HFF-Myc (cell line): ENCODE data around the gene CELA2A.
"Not testable (repeated sequence)": the region's sequence is repeated elsewhere in the genome, so short reads cannot be mapped to it uniquely, and the experiment has no call there.

Experiments used
- DNase-seq: peaks from one replicate; pipeline ENCODE4 v3.0.0-alpha.2; 2011; ENCODE audit warnings: low read depth; ENCODE audit errors: extremely low read depth
- H3K4me3 ChIP-seq: replicated peaks from 2 replicates; pipeline ENCODE4 v1.5.1; 2011; ENCODE audit warnings: low read depth, mild to moderate bottlenecking, control low read depth, low read length
- TF ChIP-seq, protein P1 (sequence below): IDR thresholded peaks from 2 replicates; pipeline ENCODE4 v1.5.1; 2012; ENCODE audit warnings: mild to moderate bottlenecking, low read depth, low read length, control low read depth; ENCODE audit errors: missing control alignments

CELA2A gene

DNA sequence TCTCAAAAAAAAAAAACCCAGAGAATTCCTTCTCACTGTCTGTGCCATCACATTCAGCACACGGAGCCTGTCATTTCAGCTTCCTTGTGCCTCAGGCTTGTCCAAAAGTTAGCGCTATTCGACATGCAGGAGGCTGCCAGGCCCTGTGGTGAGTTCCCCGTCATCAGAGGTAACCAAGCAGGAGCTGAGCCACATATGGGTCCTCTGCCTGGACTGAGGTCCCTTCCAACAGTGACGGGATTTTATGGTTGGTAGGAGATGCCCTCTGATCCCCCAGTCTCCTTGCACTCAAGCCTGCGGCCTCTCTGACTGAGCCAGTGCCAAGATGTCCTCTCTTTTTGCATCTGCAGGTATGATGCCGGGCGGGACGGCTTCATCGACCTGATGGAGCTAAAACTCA is 31.0 kb upstream of the CELA2A start:
- no peak for DNase-seq
- H3K4me3 ChIP-seq: no peak overlapping the region

DNA sequence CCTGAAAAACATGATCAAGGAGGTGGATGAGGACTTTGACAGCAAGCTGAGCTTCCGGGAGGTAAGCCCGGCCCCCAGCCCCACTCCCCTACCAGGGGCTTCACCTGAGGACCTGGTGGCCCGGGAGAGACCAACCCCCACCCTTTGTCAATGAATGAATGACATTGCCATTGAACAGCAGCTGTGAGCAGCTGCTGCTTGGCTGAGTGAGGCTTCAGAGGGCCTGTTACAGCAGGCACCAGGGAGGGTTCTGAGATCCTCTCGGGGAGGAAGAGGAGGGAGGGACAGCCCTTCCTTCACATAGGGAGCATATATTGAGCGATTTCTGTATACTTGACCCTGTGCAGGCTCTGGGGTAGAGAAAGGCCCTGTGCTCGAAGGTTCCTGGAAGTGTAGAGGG is 30.6 kb upstream of the CELA2A start:
- TF ChIP-seq, protein P1, sequence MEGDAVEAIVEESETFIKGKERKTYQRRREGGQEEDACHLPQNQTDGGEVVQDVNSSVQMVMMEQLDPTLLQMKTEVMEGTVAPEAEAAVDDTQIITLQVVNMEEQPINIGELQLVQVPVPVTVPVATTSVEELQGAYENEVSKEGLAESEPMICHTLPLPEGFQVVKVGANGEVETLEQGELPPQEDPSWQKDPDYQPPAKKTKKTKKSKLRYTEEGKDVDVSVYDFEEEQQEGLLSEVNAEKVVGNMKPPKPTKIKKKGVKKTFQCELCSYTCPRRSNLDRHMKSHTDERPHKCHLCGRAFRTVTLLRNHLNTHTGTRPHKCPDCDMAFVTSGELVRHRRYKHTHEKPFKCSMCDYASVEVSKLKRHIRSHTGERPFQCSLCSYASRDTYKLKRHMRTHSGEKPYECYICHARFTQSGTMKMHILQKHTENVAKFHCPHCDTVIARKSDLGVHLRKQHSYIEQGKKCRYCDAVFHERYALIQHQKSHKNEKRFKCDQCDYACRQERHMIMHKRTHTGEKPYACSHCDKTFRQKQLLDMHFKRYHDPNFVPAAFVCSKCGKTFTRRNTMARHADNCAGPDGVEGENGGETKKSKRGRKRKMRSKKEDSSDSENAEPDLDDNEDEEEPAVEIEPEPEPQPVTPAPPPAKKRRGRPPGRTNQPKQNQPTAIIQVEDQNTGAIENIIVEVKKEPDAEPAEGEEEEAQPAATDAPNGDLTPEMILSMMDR: no peak
- H3K4me3 ChIP-seq: no peak overlapping the region
- DNase-seq: no peak

More for the DNA sequence above, 31.0 kb upstream of the CELA2A start:
- TF ChIP-seq, protein P1: no peak

DNA sequence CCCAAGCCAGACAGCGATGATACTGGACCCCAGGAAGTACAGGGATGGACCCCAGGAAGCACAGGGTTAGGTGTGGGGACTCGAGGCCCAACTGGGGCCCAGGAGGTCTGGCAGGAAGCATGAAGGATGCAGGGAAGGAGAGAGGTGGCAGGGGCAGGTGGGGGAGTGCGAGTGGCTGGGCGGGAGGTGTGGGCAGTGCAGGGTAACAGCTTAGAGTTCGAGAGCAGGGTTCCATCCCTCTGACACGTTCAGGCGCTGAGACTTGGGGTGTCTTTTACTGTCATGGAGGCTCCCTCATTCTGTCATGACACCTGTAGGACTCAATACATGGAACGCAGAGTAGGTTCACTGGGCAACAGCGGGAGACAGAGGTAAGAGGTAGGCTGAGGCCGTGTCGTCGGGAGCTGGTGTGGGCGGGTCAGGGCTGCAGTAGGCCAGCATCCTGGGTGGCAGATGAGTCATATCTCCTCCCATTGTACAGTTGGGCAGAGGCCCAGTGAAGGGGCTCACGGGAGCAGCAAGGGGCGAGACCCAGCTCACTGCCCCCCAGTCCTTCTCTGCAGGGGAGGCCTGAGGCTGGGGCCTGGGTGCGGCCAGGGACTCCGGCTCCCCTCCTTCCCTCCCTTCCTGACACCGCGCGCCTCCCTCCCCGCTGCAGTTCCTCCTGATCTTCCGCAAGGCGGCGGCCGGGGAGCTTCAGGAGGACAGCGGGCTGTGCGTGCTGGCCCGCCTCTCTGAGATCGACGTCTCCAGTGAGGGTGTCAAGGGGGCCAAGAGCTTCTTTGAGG is 29.8 kb upstream of the CELA2A start:
- no peak for DNase-seq
- TF ChIP-seq, protein P1: no peak
- H3K4me3 ChIP-seq: no peak overlapping the region

DNA sequence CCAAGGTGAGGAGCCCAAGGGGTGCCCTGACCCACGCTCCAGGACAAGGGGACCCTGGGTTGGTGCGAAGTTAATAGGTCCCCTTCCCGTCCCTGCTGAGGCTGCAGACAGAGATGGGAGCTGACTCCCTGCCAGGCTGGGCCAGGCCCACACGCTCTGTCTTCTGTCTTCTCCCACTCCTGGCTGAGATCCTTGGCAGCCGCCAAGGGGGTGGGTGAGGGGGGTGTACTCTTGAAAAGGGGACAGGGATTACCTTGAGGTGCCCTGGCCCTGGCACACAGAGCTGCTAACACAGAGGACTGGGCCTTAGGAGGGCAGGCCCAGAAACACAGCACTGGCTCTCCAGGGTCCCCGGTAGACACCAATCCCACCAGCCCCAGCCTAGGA is 29.3 kb upstream of the CELA2A start:
- no peak for DNase-seq
- H3K4me3 ChIP-seq: no peak overlapping the region
- TF ChIP-seq, protein P1: no peak

DNA sequence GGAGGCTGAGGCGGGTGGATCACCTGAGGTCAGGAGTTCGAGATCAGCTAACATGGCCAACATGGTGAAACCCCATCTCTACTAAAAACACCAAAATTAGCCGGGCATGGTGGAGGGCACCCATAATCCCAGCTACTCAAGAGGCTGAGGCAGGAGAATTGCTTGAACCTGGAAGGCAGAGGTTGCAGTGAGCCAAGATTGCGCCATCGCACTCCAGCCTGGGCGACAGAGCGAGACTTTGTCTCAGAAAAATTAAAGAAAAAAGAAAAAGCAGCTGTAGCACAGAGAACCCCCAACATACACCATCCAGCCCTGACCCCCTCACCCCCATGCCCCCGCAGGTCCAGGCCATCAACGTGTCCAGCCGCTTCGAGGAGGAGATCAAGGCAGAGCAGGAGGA is 28.3 kb upstream of the CELA2A start:
- H3K4me3 ChIP-seq, DNase-seq: not testable (repeated sequence)

DNA sequence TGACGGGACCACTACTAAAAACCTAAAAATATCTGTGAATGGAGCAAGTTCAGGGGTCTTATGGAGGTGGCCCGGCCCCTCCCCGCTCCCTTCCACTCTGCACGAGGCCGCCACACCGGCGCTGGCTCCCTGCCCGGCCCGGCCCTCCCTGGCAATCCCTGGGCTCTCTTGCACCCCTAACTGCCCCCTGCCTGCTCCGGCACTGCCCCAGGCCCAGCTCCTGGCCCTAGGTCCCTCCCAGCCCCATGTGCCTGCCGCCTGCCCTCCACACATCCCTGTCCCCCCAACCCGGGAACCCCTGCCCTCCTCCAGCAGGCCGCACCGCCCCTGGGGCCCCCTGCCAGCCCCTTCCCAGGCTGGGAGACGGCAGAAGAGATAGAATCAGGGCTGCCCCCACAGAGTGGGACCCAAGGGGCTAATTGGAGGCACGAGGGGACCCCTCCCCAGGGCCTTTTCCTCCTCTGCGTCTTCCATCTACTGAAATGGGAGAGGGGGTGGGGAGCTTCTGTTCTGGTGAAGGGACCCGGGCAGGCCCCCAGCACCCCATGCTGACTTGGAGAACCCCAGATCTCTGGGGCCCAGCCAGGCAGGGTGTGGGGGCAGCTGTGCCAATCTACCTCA is 27.6 kb upstream of the CELA2A start:
- no peak for DNase-seq
- H3K4me3 ChIP-seq: no peak overlapping the region
- TF ChIP-seq, protein P1: no peak

DNA sequence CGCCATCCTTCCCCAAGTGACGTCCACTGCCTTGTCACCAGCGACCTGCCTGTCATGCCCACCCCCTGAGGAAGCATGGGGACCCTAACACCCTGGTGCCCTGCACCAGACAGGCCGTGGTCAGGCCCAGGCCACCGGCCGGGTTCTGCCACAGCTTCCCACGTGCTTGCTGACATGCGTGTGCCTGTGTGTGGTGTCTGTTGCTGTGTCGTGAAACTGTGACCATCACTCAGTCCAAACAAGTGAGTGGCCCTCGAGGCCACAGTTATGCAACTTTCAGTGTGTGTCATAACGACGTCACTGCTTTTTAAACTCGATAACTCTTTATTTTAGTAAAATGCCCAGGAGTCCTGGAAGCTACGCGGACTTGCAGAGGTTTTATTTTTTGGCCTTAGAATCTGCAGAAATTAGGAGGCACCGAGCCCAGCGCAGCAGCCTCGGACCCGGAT is 26.8 kb upstream of the CELA2A start:
- no peak overlapping the region for H3K4me3 ChIP-seq
- TF ChIP-seq, protein P1: no peak
- no peak for DNase-seq
